GM18505 (cell line): Measurements from ENCODE around the gene TNFRSF25.

ENCODE experiments used
- ATAC-seq: cut with Tn5 transposase; IDR thresholded peaks from one replicate; pipeline ENCODE4 v1.9.1; 2021; ENCODE audit not compliant: unreplicated experiment
- POLR2A ChIP-seq: IDR thresholded peaks from 4 replicates; pipeline ENCODE4 v1.6.1; 2011; ENCODE audit warnings: borderline replicate concordance; ENCODE audit not compliant: insufficient read depth, insufficient read length; ENCODE audit errors: extremely low read depth

The TNFRSF25 gene

DNA sequence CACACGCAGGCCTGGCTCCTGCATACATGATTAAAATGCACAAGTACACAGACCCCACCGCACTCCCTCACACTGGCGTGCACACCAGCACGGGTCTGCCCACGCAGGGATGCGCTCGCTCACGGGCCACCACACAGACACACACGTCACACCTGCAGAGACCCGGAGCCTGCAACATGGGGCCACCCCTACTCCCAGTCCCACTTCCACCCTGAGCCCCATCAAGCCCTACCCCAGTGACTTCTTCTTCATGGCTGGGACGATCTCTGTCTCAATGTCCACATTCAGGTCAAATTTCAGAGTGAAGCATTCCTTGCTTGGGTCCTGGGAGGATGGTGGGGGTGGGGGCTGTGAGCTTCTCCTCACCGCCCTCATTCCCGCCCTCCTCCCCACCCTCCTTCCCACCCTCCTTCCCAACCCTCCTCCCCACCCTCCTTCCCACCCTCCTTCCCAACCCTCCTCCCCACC is 8.9 kb upstream of the TNFRSF25 start:
- no peak for TF ChIP-seq POLR2A

DNA sequence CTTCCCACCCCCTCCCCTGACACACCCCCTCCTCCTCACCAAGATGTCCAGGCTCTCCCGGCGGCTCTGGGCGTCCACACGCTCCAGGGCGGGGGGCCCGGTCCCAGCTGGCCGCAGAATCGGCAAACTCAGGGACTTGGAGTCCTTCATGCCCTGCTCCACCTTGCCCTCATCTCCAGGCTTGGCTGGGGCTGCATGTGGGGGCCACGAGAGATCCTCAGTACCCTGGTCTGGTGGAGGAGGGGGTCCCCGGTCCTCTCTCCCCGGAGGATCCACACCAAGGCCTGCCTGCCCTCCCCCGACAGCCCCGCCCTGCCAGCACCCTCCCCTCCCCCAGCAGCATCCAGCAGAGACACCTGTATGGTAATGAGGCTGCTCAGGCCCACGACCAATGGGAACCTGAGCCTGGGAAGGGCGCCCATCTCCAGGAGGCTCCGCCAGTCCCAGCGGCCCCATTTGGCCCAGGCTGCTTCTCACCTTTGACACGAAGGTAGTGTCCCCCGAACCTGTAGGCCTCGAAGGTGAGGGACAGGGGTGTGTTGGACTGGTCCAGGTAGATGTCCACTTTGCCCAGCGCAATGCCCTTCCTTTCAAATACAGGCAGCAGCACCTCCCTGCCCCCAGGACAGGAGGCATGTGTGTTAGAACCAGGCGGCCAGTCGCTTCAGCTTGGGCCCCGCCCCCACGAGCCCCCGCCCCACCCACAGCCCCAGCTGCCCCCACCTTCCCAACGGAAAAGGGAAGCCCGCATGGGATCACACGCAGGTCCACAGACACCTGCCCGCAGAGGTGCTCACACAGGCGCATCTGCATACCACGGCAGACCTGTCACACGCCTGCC is 8.2 kb upstream of the TNFRSF25 start:
- no peak for TF ChIP-seq POLR2A

More for the DNA sequence above, 8.9 kb upstream of the TNFRSF25 start:
- ATAC-seq: no peak

DNA sequence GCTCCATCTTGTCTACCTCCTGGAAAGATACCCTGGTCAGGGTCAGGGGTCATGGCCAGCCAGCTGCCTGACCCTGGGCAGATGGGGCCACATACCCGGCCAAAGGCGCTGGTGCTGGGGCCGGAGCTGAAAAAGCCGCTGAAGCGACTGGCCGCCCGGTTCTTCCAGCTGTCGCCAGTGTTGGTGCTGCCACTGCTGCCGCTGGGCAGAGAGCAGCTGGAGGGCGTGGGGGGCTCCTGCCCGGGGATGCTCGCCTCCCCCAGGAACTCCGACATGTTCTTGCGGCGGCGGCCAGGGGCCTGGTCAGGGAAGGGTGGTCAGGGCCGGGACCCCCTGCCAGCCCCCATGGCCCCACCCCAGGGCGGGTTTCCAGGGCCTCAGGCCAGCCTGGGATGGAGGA is 7.2 kb upstream of the TNFRSF25 start:
- ATAC-seq: no peak
- no peak for TF ChIP-seq POLR2A

More for the DNA sequence above, 8.2 kb upstream of the TNFRSF25 start:
- ATAC-seq: no peak

DNA sequence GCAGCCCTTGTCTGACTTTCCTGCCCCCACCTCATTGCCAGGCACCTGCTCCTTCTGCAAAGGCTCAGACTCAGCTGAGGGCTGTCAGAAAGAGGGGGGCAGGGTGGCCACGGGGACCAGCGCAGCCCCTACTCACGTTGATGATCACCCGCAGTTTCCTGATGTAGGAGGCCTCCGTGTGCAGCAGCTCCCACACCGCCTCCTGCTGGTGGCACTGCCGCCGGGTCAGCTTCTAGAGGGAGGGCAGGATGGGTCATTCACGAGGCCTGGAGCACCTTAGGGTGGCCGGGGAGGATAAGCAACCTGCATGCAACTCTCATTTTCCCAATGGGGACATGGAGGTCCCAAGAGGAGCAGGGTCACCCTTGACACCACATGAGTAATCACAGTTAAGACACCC is 6.4 kb upstream of the TNFRSF25 start:
- ATAC-seq: no peak
- no peak for TF ChIP-seq POLR2A

DNA sequence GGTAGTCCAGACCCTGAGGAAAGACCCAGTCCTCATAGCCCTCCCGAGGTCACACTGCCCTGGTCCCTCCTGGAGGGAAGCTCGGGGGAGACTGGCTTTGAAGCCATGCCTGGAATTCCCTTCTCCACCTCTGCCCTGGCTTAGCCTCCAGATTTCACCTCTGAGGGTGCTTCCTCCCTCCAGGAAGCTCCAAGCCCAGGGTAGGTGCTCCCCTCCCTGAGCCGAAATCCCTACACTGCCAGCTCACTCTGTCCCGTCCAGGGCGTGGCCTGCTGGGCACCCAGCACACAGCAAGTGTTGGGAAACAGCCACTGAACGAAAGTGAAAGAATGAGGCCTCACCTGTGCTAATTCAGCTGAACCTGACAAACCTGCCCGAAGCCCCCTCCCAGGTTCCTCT is 6.0 kb upstream of the TNFRSF25 start:
- no peak for ATAC-seq
- TF ChIP-seq POLR2A: no peak

DNA sequence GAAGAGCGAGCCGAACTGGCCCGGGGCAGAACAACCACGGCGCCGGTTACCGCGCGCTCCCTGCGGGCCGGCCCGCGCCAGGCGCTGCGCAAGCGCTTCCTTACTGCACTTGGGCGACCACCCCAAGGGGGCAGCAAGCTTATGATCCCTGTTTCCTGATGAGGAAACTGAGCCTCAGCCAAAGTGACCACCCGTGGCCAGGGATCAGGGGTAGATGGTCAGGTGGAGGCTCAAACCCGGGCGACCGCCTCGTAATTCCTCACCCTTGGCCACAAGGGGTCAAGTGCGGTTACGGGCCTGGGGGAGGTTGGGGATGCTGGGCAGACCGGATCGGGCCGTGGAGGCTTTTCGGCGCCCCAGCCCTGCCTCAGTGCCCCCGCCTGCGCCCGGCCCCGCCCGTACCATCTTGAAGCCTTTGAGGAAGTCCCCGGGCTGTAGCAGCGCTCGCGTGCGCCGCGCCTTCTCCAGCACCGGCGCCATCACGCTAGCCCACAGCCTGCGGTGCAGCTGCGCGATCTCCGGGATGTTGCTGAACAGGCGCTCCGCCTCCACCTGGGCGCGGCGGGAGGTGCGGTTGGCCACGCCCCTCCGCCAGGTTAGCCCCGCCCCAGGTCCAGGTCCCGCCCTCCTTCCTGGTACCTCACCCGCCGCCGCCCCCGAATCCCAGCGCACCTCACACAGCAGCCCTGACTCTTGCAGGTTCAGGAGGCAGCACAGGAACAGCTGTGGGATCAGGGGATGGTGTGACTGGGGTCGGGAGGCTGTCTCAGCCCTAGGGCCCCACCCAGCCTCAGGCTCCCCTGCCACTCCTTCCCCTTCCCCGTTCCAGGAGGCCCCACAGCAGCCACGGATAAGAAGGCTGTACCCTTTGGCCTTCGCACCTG is 5.4 kb upstream of the TNFRSF25 start:
- ATAC-seq: no peak
- no peak for TF ChIP-seq POLR2A

DNA sequence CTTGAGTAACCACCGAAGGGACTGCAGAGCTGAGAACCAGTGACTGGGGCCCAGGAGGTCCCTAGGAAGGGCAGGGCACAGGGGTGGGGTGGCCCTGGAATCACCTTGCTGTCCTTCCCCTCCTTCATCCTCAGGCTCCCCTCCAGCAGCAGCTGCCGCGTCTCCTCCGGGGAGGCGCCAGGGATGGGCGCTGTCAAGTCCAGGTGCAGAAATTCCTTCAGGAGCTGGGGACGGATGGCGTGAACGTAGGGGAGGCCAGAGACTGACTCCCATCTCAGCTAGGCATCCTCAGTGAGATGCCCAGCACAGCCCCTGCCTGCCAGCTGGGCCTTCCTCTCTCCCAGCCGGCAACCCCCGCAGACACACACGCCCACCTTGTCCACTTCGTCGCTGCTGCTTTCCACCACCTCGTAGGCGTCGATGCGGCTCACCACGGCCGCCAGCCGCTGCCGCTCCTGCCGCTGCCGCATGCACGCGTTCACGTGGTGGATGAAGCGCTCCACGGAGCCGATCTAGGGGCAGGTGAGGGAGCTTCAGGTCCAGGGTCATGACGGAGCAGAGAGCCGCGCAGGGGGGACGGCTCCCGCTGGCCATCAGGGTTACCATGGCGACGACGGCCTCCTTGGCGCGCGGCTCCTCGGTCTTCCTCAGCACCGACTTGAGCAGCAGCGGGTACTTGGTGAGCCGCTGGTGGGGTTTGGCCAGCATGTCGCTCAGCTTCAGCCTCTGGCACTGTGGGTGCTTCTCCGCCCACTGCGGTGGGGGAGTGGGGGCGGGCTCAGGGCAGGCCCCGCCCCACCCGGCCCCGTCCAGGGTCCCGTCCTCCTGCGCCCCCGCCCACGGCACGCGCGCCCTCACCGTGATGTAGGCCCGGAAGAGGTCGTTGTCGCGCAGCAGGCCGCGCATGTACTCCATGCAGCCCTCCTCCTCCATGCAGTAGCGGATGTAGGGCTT is 4.4 kb upstream of the TNFRSF25 start:
- TF ChIP-seq POLR2A: no peak
- no peak for ATAC-seq

DNA sequence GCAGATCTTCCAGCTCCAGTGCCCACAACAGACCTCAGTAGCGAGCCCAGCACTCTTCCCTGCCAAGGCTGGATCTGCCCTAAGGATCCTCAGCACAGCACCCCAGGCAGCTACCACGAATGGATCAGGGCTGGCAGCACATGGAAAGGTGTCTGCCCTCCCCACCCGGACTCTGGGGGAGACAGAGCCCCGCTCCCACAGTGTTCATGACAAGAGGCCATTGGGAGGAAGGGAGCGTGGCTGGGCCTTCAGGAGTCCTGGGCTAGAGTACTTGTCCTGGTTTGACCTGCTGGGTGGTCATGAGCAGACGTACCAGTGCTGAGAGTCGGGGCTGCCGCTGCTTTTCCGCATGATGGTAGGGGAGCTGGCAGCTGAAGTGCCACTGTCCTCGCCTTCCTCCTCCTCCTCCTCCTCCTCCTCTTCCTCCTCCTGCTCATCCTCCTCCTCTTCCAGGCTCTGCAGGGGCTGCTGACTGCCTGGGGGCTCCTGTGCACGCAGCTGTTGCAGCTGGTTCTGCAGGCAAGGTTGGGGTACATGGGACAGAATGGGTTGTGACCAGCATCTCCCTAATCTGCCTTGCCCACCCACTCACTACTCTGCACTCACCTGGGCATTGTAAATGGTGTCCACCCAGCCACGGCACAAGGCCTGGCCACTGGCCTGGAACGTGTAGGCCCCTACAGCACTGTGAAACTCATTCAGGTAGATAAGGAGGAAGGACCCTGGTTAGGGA is 2.9 kb upstream of the TNFRSF25 start:
- ATAC-seq: no peak

DNA sequence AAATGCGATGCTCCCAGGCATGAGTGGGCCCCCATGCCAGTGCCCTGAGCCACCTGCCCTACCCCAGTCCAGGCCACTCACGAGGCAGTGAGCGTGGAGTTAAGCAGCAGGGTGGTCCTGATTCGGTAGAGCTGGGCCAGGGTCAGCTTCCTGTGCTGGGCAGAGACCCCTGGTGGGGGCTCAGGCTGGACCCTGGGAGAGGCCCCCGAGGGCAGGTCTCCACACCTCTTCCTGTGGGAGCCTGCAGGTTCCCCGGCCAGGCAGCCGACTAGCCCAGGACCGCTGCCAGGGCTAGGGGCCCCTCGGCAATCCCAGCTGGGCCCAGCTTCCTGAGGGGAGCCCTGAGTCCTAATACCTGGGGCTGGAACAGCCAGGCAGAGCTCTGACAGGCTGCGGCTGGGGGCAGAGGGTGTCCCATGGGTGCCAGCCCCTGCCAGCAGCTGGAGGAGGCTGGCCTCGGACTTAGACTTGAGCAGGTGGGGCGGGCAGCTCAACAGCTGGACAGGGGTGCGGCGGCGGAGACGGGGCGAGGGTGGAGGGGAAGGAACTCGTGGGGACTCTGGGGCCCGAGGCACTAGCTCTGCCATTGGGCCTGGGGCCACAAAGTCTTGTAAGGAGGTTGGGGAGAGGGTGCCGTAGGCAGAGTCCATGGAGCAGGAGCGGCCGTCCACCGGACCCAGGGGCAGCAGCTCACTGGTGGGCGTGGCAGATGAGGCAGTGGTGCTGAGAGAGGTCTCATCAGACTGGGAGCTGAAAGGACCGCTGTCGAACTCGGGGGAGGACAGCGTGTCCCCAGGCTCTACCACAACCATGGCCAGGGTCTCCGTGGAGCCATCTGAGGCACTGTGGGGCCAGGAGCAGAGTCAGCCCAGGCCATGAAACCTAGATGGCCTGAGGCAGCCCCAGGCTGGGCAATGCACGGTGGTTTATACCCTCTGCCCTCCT is 2.0 kb upstream of the TNFRSF25 start:
- ATAC-seq: no peak
- no peak for TF ChIP-seq POLR2A

More for the DNA sequence above, 2.9 kb upstream of the TNFRSF25 start:
- no peak for TF ChIP-seq POLR2A

DNA sequence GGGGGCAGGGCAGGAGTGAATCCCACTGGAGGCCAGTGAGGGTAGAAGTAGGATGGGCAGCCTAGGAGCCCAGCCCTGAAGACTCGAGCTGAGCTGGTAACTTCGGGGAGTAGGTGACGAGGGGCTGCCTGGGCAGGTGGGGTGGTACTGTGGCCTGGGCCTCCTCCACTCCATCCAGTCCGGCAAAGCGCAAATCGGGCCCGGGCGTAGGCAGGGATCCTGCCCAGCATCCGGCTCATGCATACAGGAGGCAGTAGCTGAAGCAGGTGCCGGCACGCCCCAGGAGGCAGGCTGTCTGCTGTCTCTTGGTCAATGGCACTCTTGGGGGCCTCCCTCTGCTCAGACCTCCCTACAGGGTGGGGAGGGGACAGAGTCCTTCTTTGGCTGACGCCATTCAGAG is 1.3 kb upstream of the TNFRSF25 start:
- no peak for TF ChIP-seq POLR2A
- no peak for ATAC-seq

DNA sequence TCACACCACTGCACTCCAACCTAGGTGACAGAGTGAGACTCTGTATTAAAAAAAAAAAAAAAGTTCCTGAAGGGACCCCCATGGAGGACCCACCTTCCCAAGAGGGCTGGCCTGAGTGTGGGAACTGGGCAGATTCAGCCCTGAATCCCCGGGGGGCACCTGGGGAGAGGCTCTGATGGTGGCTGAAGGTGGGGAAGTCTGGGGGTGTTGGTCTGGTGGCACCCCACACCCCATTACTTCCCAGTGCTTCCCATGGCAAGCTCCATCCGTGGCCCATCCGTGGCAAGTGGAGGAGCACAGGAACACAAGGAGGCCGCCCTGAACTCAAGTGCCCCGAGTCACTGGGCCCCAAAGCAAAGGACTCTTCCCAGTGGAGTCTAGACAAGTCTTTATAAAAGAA is 778 bp upstream of the TNFRSF25 start:
- ATAC-seq: no peak
- TF ChIP-seq POLR2A: no peak

DNA sequence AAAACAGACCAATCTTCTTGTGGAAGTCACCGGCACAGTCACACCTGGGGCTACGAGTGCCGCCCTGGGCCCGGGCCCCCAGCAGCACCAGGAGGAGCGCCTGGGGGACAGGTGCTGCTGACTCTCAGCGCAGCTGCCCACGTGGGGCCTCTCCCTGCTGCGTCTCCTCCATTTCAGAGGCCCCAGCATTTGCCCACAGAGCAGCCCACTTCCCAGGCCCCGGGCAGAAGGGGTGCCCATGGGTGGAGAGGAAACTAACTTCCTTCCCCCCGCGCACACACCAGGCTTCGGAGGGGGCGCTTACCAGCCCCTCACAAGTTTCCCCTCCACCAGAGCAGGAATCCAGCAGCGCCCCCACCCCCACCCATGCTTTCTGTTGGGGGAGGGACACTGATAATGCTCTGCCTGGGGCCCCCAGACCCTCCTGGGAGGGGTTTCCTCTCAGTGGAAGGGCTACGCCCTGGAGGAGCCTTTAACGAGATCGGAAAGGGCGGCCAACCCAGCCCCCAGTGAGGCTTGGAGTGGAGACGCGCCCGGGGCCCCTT is 440 bp downstream of the TNFRSF25 start:
- no peak for ATAC-seq

More for the DNA sequence above, 440 bp downstream of the TNFRSF25 start:
- no peak for TF ChIP-seq POLR2A
